Endodermal cell (in vitro differentiated cells): ENCODE data around the gene SUGCT. TPM values are rescaled to one million over a fixed set of nuclear protein-coding genes. Genes with fewer than 3 reads are reported as not detected.

Source experiments
- DNase-seq: peaks from one replicate; pipeline ENCODE4 v3.0.0-alpha.2; 2017
- H3K27ac ChIP-seq: 2 replicates; pipeline ENCODE4 v1.5.1; 2013; ENCODE audit warnings: mild to moderate bottlenecking, low read depth, low read length, moderate library complexity
- H3K27me3 ChIP-seq: 2 replicates; pipeline ENCODE4 v1.6.1; 2013; ENCODE audit warnings: mild to moderate bottlenecking, low read length, moderate library complexity; ENCODE audit not compliant: insufficient read depth, control insufficient read depth, poor library complexity, severe bottlenecking
- H3K36me3 ChIP-seq: 2 replicates; pipeline ENCODE4 v1.7.0; 2013; ENCODE audit warnings: mild to moderate bottlenecking, low read length, moderate library complexity; ENCODE audit not compliant: control insufficient read depth, insufficient read depth
- H3K4me1 ChIP-seq: one replicate; pipeline ENCODE4 v1.7.0; 2013; ENCODE audit warnings: low read length; ENCODE audit not compliant: control insufficient read depth, insufficient read depth
- H3K4me3 ChIP-seq: 2 replicates; pipeline ENCODE4 v1.5.1; 2013; ENCODE audit warnings: mild to moderate bottlenecking, low read length, moderate library complexity
- H3K9ac ChIP-seq: 2 replicates; pipeline ENCODE4 v1.6.1; 2013; ENCODE audit warnings: mild to moderate bottlenecking, low read length, moderate library complexity; ENCODE audit not compliant: poor library complexity, severe bottlenecking; ENCODE audit errors: extremely low read depth
- H3K9me3 ChIP-seq: 2 replicates; pipeline ENCODE4 v1.6.1; 2013; ENCODE audit warnings: mild to moderate bottlenecking, low read length, moderate library complexity; ENCODE audit not compliant: control insufficient read depth
- H3K27ac Mint-ChIP-seq: 2 replicates; pipeline ENCODE4 v1.8.0; 2020; ENCODE audit warnings: mixed read lengths
- H3K27me3 Mint-ChIP-seq: 2 replicates; pipeline ENCODE4 v1.8.0; 2021; ENCODE audit warnings: mild to moderate bottlenecking, mixed read lengths; ENCODE audit not compliant: insufficient read depth
- H3K36me3 Mint-ChIP-seq: 2 replicates; pipeline ENCODE4 v1.8.0; 2020; ENCODE audit warnings: low read depth, mixed read lengths
- H3K4me1 Mint-ChIP-seq: 2 replicates; pipeline ENCODE4 v1.8.0; 2020; ENCODE audit warnings: mixed read lengths
- H3K4me3 Mint-ChIP-seq: 2 replicates; pipeline ENCODE4 v1.8.0; 2020; ENCODE audit warnings: mild to moderate bottlenecking, moderate library complexity, mixed read lengths
- H3K9me3 Mint-ChIP-seq: 2 replicates; pipeline ENCODE4 v1.8.0; 2020; ENCODE audit warnings: mild to moderate bottlenecking, mixed read lengths
- WGBS, 2 experiments: methylation state at CpG; one replicate each; pipeline versions ENCODE4 v1.1.5 to v1.1.7; 2013; ENCODE audit warnings: missing lambda C conversion rate in 2 of 2, mixed read lengths in 1 of 2; ENCODE audit not compliant: insufficient coverage in 1 of 2, insufficient read length in 1 of 2; 5-methylcytosine and 5-hydroxymethylcytosine counted together
- total RNA-seq, 2 donors: library from RNA; stranded (reverse); fragmentation: NEBNext Ultra II Directional in 1 of 2; extraction: Animal tissue kit (Norgen Biotek cat#: 25700) in 1 of 2; gene quantifications; 2 replicates in 1 of 2; 3 replicates in 1 of 2; pipeline ENCODE4 v1.2.1, GENCODE V29; 2021
- TF ChIP-seq, protein P1 (sequence below): fragments of 200-600 bp; sonication (generic); conservative IDR thresholded peaks from 2 replicates; pipeline ENCODE4 v1.5.0; 2021; ENCODE audit warnings: antibody characterized with exemption, mild to moderate bottlenecking

The SUGCT gene
- total RNA-seq, 2 donors from 2014 or later, result 3.6 to 3.9 TPM

DNA sequence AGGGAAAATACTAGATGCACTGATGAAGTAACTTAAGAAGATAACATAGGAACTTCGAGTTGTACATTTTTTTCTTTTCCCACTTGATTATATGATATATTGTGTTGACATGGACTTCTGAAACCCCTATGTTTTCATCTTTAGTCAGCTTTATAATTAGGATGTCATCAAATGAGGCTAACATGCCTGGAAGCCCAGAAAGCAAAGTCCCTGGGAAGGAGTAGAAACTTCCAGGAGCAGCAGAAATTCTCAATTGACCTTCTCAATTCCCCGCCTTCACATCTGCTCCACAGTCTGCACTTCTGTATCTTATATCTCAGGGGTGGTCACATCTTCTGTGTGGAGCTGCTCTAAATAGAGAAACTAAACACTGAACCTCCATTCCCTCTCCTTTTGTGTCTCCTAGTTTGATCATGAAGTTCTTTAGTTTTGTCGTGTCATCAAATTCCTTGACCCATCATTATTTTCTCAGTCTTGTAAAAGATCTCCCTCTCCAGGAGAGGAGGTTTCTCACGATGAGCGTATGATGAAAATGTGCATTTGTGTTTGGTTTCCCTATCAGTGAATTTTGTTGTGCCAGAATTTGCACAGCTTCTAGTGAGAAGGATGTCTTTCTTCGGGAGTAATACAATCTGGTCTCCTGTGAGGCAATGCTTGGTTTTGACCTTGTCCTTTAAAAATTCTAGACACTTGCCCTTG is 303.3 kb downstream of the SUGCT start:
- Mint-ChIP-seq H3K9me3 (peaks cover 13% of the 10 kb centered on the region), H3K4me1 (no peaks in the 10 kb centered on the region), H3K27ac (no peak overlapping the region), H3K27me3 (no peaks in the 10 kb centered on the region), H3K4me3 (no peak overlapping the region), H3K36me3 (peaks cover 3% of the 10 kb centered on the region)
- peaks cover 5% of the 10 kb centered on the region for H3K9me3 ChIP-seq
- H3K4me1 ChIP-seq, result no peaks in the 10 kb centered on the region
- no peak overlapping the region for H3K27ac ChIP-seq
- no peaks in the 10 kb centered on the region for H3K27me3 ChIP-seq
- WGBS, 2 experiments, result 94% methylated on average over 2 to 6 of the region's 6 CpGs
- H3K36me3 ChIP-seq, result no peaks in the 10 kb centered on the region
- DNase-seq, result no peak
- H3K9ac ChIP-seq, result no peak overlapping the region
- TF ChIP-seq, protein P1, sequence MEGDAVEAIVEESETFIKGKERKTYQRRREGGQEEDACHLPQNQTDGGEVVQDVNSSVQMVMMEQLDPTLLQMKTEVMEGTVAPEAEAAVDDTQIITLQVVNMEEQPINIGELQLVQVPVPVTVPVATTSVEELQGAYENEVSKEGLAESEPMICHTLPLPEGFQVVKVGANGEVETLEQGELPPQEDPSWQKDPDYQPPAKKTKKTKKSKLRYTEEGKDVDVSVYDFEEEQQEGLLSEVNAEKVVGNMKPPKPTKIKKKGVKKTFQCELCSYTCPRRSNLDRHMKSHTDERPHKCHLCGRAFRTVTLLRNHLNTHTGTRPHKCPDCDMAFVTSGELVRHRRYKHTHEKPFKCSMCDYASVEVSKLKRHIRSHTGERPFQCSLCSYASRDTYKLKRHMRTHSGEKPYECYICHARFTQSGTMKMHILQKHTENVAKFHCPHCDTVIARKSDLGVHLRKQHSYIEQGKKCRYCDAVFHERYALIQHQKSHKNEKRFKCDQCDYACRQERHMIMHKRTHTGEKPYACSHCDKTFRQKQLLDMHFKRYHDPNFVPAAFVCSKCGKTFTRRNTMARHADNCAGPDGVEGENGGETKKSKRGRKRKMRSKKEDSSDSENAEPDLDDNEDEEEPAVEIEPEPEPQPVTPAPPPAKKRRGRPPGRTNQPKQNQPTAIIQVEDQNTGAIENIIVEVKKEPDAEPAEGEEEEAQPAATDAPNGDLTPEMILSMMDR, result no peak
- no peak overlapping the region for H3K4me3 ChIP-seq

DNA sequence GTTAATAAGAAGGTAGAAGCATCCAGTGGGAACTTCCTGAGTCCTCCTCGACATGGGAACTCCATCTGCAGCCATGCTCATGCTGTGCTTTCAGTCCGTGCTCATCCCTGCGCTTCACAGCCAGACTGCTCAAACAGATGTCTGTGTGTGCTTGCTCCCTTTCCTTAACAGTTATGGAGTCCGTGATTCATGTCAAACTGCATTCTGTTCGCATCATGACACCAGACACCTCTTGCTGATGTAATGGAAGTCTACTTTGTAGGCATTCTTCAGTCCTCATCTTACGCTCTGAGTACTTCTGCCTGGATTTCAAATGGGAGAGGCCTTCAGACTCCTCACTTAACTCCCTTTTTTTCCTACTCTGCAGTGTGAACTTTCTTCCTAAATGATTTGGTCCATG is 304.9 kb downstream of the SUGCT start:
- peaks cover 5% of the 10 kb centered on the region for H3K9me3 ChIP-seq
- H3K9me3 Mint-ChIP-seq, result peaks cover 20% of the 10 kb centered on the region
- TF ChIP-seq, protein P1, result no peak
- DNase-seq, result no peak
- no peaks in the 10 kb centered on the region for H3K27me3 ChIP-seq
- no peak overlapping the region for H3K27ac ChIP-seq
- no peaks in the 10 kb centered on the region for H3K4me1 Mint-ChIP-seq
- no peaks in the 10 kb centered on the region for H3K36me3 ChIP-seq
- no peak overlapping the region for H3K27ac Mint-ChIP-seq
- no peaks in the 10 kb centered on the region for H3K27me3 Mint-ChIP-seq
- H3K4me3 Mint-ChIP-seq, result no peak overlapping the region
- no peak overlapping the region for H3K4me3 ChIP-seq
- peaks cover 3% of the 10 kb centered on the region for H3K36me3 Mint-ChIP-seq
- no peak overlapping the region for H3K9ac ChIP-seq
- WGBS, 2 experiments, result 95 to 96% methylated on average over 6 of the region's 6 CpGs
- no peaks in the 10 kb centered on the region for H3K4me1 ChIP-seq

DNA sequence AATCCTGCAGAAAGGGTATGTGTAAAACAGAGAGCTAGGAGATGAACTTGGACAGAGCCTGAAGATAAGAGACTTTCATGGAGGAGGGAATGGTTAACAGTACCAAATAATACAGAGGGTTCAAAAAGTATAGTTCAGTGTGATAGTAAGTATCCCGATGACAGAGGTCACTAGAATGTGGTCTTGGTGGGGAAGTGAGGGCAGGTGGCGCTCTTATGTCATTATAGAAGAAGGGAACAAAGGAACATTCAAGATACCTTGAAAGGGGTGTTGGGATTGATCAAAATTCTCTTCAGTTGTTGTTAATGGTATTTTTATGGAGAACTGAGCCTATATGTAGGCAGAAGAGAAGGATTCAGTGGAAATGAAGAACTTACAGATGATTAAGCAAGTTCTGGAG is 312.5 kb downstream of the SUGCT start:
- no peaks in the 10 kb centered on the region for H3K36me3 Mint-ChIP-seq
- no peaks in the 10 kb centered on the region for H3K9me3 ChIP-seq
- H3K4me1 Mint-ChIP-seq, result no peaks in the 10 kb centered on the region
- H3K27ac Mint-ChIP-seq, result no peak overlapping the region
- TF ChIP-seq, protein P1, result peak; percentile 68
- WGBS, 2 experiments, result 65 to 70% methylated on average over 2 of the region's 2 CpGs
- no peak overlapping the region for H3K4me3 ChIP-seq
- H3K27me3 Mint-ChIP-seq, result no peaks in the 10 kb centered on the region
- H3K36me3 ChIP-seq, result no peaks in the 10 kb centered on the region
- H3K27me3 ChIP-seq, result no peaks in the 10 kb centered on the region
- H3K27ac ChIP-seq, result no peak overlapping the region
- H3K9me3 Mint-ChIP-seq, result peaks cover 8% of the 10 kb centered on the region
- no peak overlapping the region for H3K9ac ChIP-seq
- H3K4me1 ChIP-seq, result no peaks in the 10 kb centered on the region
- DNase-seq, result peak; percentile 63
- H3K4me3 Mint-ChIP-seq, result no peak overlapping the region
